HG03442 (cell line): ENCODE results near the gene ASB16.
A peak's percentile ranks its signal among the peaks of the same experiment; 100 is the strongest.

ENCODE experiments used
- ATAC-seq: cut with Tn5 transposase; IDR thresholded peaks from one replicate; pipeline ENCODE4 v1.9.1; 2021; ENCODE audit warnings: mild to moderate bottlenecking, moderate library complexity; ENCODE audit not compliant: unreplicated experiment

The ASB16 gene

GRCh38 chr17:44207743-44208142 lies 37.2 kb downstream of the ASB16 start:
- no peak for ATAC-seq

DNA sequence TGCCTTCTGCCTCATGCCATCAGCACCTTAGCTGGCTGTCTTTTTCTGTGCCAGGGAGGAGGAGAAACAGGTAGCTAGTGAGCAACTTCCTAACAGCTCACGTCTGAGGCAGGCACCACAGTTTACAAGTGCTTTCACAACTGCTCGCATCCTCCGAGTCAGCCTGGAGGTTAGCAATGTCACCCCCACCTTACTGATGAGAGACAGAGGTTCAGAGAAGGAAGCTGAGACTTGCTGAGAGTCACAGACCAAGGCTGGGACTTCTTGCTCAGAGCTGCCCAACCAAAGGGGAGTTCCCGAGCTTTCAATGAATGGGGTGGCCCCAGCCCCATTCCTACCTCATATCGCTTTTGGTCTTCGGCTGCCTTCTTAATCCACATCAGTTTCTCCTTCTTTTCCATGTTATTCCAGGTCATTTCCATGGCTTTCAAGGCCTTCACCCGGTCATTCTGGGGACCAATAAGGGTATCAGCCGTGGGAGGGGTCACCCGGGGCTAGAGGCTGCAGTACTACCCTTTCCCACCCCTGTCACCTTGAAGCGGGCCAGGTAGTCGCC lies 39.4 kb downstream of the ASB16 start:
- ATAC-seq = peak; percentile 29

GRCh38 chr17:44210342-44211192 lies 40.1 kb downstream of the ASB16 start:
- peak; percentile 72 for ATAC-seq

DNA sequence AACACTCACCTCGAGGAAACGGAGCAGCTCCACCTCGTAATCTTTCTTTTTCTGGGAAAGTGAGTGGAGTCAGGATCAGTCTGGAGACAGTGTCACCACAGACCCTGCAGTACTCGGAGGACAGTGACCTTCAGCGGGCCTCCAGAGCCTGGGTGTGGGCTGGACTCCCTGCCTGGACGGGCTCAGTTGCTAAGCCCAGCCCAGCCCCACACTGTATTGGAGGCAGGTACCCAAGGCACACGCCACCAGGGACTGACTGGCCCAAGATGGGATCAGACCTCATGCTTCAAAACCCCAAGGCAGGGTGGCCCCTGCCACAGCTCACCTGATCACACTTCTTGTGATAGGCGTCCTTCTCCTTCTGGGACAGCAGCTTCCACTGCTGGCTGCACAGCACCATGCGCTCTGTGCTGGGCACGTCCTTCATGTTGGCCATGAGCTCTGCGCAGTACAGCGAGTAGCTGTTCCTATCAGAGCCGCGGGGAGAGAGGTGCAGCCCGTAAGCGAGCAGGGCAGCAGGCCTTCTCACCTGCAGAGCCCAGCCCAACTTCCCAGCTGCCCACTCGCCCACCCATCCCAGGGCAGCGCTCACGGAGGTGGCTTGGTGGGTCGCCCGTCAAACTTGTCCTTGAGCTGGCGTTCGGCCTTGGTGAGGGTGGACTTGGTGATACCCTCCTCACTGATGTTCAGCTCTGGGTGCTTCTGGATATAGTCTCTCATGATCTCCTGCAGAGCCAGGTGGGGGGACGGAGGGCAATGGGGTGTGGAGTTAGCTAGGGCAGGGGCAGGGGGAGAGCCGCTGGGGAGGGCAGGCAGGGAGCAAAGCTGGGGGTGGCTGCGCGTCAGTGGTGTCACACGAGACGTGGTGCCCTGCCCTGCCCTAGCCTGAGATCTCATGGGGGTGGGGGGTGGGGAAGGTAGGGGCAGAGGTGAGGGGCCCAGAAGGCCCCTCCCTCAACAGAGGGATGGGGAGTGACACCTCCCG lies 41.1 kb downstream of the ASB16 start:
- ATAC-seq = no peak

DNA sequence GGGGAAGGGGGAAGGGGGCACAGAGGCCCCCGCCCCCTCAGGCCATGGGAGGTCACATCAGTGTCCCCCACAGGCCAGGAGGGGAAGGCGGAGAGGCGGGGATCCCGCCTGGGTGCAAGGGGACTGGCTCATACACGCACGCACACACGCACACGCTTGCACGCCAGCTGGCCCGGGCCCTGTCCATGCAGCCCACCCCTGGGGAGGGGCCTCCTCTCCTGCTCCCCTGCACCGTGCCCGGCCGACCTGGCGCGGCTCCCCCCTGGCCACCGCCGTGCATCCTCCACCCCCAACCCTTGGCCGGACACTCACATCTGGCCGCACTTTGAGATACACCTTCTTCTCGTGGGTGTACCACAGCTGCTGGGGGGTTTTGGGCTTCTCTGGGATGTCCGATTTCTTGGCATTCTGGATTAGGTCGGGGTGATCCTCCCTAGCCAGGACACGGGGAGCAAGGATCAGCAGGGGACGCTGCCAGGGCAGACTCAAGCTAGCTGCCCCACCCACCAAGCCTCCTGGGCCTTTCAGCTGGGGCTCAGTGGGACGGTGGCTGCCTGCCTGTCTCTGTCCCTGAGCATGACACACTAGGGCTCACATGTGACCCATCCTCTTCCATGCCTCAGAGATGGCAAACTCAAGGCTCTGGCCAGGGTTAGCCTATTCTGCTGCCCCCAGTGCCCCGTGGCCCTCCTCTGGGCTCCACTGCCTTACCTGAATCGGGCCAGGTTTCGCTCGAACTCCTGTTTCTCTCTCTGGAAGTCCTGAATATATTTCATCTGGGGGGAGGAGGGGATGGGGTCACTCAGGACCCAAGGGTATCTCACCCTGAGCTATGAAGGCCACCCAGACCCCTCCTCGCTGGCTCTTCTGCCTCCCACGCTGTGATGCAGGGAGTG lies 42.3 kb downstream of the ASB16 start:
- ATAC-seq = no peak

GRCh38 chr17:44213403-44214229 lies 43.1 kb downstream of the ASB16 start:
- no peak for ATAC-seq

GRCh38 chr17:44214230-44214494 lies 43.7 kb downstream of the ASB16 start:
- ATAC-seq = no peak

- ATAC-seq = no peak
Observed at GRCh38 chr17:44214896-44215295, 44.4 kb downstream of the ASB16 start.

DNA sequence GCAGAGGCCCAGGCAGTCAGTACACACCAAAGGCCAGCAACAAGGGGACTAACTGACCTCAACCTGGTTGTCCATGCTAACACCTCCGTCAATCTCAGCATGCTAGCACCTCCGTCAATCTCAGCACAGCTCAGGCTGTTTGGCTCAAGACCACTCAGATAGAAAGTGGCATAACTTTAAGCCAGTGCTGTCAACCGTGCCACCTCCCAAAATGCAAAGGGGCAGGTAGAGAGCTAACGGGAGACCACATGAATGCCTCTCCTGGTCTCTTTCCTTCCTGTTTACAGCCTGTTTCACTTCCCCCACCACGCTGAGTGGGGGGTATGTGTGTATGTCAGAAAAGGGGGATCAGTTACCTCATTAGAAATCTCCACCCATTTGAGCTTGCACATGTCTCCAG lies 45.7 kb downstream of the ASB16 start:
- no peak for ATAC-seq

DNA sequence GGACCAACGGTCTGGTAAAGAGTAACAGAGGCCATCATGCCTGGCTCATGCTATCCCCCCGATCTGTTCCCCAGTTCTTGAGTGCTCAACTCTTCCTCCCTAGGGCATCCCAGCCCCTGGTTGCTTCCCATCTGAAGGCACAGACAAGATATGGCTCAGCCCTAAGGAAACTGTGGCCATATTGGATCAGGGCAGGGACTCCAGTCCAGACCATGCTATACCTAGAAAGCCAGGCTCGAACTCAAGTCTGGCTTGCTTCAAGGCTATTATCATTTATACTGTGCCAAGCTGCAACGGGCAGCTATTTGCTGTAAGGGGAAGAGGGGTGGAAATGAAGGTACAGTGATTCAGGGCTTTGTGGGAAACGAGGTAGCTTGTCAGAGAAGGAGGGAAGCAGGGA lies 46.2 kb downstream of the ASB16 start:
- ATAC-seq = no peak

DNA sequence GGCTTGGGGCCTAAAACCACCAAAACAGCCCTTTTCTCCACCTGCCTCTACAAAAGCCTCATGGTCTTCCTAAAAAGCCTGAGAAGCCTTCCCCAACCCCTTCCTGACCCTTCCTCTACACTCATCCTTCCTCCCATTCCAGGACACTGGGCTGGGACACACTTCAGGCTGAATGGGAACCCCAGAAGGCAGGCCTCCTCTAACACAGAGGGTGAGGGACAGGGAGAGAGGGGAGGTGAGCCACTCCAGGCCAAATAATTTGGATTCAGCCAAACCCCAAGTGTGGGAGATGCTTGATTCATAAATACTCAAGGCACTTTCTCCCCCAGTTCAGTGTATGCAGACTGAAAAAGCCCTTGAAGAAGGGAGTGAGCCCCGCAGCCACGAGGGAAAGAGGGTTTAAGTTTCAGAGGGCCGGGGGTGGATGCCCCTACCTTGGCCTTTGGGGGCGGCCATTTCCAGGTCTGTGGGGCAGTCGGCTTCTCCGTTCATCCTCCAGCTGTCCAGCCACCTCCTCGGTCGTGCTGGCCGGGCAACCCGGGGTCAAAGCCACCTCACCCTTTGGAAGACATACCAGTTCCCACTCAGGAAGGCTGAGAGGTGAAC lies 47.3 kb downstream of the ASB16 start:
- ATAC-seq = no peak

DNA sequence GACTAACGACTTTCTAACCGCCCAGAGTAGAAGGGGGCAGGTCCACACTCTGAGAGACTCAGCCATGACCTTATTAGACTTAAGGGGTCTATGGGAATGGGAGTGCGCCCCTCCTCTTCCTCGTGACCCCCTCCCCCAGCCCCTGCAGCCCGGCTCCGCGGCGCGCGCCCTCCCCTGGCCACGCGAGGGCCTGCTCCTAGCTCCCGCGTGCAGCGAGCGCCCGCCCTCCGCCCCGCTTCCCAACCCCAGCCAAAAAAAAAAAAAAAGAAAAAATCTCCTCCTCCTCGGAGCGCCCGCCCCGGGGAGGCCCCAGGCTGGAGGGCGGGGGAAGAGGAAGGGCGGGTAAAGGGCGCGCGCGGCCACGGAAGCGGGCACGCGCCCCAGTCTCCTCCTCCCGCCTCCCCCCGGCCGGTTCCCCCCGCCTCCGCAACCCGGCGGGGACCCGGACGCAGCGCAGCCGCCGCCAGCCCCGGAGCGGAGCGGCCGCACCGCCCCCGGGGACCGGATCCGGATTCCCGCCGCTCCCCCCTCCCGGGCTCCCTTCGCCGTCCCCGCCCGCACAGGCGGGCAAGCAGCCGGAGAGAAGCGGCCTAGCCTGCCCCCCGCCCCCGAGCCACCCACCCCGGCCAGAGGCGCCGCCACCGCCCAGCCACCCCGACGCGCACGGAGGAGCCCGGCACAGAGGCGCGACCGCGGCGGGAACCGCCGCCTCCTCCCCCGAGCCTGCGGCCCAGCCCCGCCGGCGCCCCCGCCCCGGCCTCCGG lies 48.0 kb downstream of the ASB16 start:
- ATAC-seq = peak; percentile 38

- ATAC-seq = peak; percentile 22
Observed at GRCh38 chr17:44219108-44219615, 48.7 kb downstream of the ASB16 start.

DNA sequence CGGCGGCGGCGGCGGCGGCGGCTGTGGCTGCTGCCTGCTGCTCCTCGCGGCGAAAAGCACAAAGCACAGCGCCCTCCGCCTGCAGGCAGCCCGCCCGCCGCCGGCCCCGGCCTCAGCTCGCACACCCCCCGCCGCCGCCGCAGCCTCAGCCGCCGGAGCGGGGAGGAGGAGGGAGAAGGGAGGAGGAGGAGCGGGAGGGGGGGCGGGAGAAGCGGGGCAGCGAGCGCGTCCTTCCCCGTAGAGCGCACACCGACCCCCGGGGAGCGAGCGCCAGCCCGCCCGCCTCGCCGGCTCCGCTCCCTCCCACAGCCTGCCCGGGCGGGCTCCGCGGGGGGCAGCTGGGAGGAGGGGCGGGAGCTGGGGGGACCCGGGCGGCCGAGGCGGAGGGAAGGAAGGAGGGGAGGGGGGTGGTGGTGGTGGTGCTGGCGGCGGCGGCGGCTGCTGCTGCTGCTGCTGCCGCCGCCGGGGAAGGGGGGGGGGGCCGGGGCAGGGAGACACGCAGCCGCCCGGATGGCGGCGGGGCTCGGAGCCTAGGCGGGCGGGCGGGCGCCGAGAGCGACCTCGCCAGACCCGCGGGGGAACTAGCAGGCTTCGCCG lies 49.2 kb downstream of the ASB16 start, which contains the start of gene UBTF:
TSS of gene UBTF (minus strand) at position 60 of the 597 bp plus-strand sequence. CDS start 1,446 bp downstream, outside the sequence.
- peak; percentile 4 for ATAC-seq

DNA sequence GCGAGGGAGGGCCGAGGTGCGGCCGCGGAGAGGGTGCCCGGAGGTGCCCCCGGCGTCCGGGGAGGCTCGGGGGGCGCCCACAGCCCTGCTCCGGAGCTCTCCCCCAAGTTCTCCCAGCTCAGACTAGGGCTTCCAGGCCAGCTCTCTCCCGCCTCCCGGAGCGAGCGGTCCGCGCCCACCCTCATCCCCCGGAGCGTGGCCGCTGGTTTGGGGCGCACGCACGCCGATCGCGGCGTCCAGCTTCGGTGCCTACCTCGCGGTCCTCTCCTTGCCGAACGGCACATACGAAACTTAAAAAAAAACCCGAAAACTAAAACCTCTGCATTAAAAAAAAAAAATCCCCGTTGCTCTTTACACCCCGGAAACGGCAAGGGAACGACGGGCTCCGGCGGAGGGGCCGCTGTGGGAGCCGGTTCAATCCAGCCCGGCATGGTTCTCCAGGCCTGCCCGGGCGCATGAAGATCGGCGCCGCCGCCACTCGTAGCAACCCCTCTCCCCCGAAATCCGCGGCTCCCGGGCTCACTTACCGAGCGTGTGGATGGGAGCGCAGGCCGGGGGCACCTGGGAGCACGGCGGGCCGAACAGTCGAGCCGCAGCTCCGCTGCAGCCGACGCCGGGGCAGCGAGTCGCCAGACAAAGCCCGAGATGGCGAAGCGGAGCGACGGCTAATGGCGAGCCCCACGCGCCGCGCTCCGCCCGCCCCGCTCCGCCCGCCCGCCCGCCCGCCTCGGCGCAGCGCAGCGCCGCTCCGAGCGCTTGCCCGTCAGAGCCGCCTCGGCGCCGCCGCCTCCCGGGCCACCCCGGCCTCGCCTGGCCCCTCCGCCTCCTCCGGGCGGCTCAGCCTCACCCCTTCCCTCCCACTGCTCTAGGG lies 49.9 kb downstream of the ASB16 start:
- ATAC-seq = peak; percentile 1

- ATAC-seq = no peak
Observed at GRCh38 chr17:44221084-44221861, 50.8 kb downstream of the ASB16 start.
